ENCODE data around the gene FUCA2. TPM values are rescaled to one million over a fixed set of nuclear protein-coding genes. Genes with fewer than 3 reads are reported as not detected.

The FUCA2 gene
- total RNA-seq = 10 to 100 TPM; 20.2 to 23.7 TPM

GRCh38 chr6:143510991-143511891 lies at the start of gene FUCA2:
Gene FUCA2 (minus strand): TSS chr6:143511720. CDS start chr6:143511634, 86 bp downstream.
- peak; percentile 82 for ATAC-seq

GRCh38 chr6:143561105-143561704 lies 49.7 kb upstream of the FUCA2 start:
- Mint-ChIP-seq H3K27ac (no peak overlapping the region), H3K9me3 (ENCODE audit: low read depth) (no peaks in the 10 kb centered on the region), H3K4me3 (no peak overlapping the region), H3K27me3 (no peaks in the 10 kb centered on the region), H3K36me3 (peaks cover 6% of the 10 kb centered on the region), H3K4me1 (peaks cover 23% of the 10 kb centered on the region)
- ATAC-seq (no peak), DNase-seq (no peak)
- CTCF ChIA-PET = interaction anchor here (0.9 kb wide), 1 partner anchor 14 kb away, joined by 3 read pairs; no protein-coding TSS in a partner anchor

More at GRCh38 chr6:143510991-143511891, at the start of gene FUCA2:
- Mint-ChIP-seq H3K36me3 (peaks cover 13% of the 10 kb centered on the region), H3K27ac (peak within 1 kb of the TSS; percentile 93), H3K4me1 (peaks cover 38% of the 10 kb centered on the region), H3K4me3 (peak within 1 kb of the TSS; percentile 90), H3K27me3 (no peaks in the 10 kb centered on the region), H3K9me3 (ENCODE audit: low read depth) (no peaks in the 10 kb centered on the region)
- CTCF ChIA-PET = interaction anchor here (1.0 to 3.0 kb wide), 11 partner anchors 9 to 544 kb away, joined by 3 to 18 read pairs (median 4); partner anchors contain the start of gene LTV1
- peak; percentile 81 for DNase-seq

- Mint-ChIP-seq H3K9me3 (ENCODE audit: low read depth) (no peaks in the 10 kb centered on the region), H3K36me3 (peaks cover 7% of the 10 kb centered on the region), H3K27me3 (no peaks in the 10 kb centered on the region), H3K27ac (no peak overlapping the region), H3K4me3 (no peak overlapping the region), H3K4me1 (peaks cover 37% of the 10 kb centered on the region)
- DNase-seq = no peak
- CTCF ChIA-PET = no interaction called here
- ATAC-seq = no peak
Observed at GRCh38 chr6:143559051-143559660, 47.6 kb upstream of the FUCA2 start.

- Mint-ChIP-seq H3K36me3 (peaks cover 8% of the 10 kb centered on the region), H3K4me3 (no peak overlapping the region), H3K27me3 (no peaks in the 10 kb centered on the region), H3K4me1 (peaks cover 53% of the 10 kb centered on the region), H3K9me3 (ENCODE audit: low read depth) (no peaks in the 10 kb centered on the region), H3K27ac (no peak overlapping the region)
- DNase-seq (no peak), ATAC-seq (no peak)
- CTCF ChIA-PET = interaction anchor here (1.8 to 2.4 kb wide), 2 partner anchors 19 kb away, joined by 4 to 6 read pairs; no protein-coding TSS in a partner anchor
Observed at GRCh38 chr6:143556529-143556928, 45.0 kb upstream of the FUCA2 start.

- CTCF ChIA-PET = interaction anchor here (1.4 to 2.4 kb wide), 3 partner anchors 18 to 43 kb away, joined by 3 to 6 read pairs (median 4); partner anchors contain the start of gene FUCA2
- peaks cover 48% of the 10 kb centered on the region for H3K4me1 Mint-ChIP-seq
- H3K9me3 Mint-ChIP-seq (ENCODE audit: low read depth) = no peaks in the 10 kb centered on the region
Observed at GRCh38 chr6:143555582-143555981, 44.1 kb upstream of the FUCA2 start.

GRCh38 chr6:143555071-143555492 lies 43.6 kb upstream of the FUCA2 start:
- H3K27ac Mint-ChIP-seq = peak overlapping the region; percentile 38
- DNase-seq = no peak
- peaks cover 9% of the 10 kb centered on the region for H3K36me3 Mint-ChIP-seq
- CTCF ChIA-PET = interaction anchor here (1.4 to 2.4 kb wide), 2 partner anchors 20 to 43 kb away, joined by 3 to 6 read pairs; partner anchors contain the start of gene FUCA2
- H3K4me1 Mint-ChIP-seq = peaks cover 46% of the 10 kb centered on the region
- H3K27me3 Mint-ChIP-seq = no peaks in the 10 kb centered on the region
- peak; percentile 41 for ATAC-seq
- H3K9me3 Mint-ChIP-seq (ENCODE audit: low read depth) = no peaks in the 10 kb centered on the region
- peak overlapping the region; percentile 50 for H3K4me3 Mint-ChIP-seq

More at GRCh38 chr6:143555582-143555981, 44.1 kb upstream of the FUCA2 start:
- no peaks in the 10 kb centered on the region for H3K27me3 Mint-ChIP-seq
- H3K36me3 Mint-ChIP-seq = peaks cover 9% of the 10 kb centered on the region
- no peak overlapping the region for H3K27ac Mint-ChIP-seq
- ATAC-seq (no peak), DNase-seq (no peak)
- no peak overlapping the region for H3K4me3 Mint-ChIP-seq

- DNase-seq = no peak
- peaks cover 59% of the 10 kb centered on the region for H3K4me1 Mint-ChIP-seq
- peak; percentile 14 for ATAC-seq
- peaks cover 11% of the 10 kb centered on the region for H3K36me3 Mint-ChIP-seq
- no peaks in the 10 kb centered on the region for H3K9me3 Mint-ChIP-seq (ENCODE audit: low read depth)
- no peaks in the 10 kb centered on the region for H3K27me3 Mint-ChIP-seq
- peak overlapping the region; percentile 56 for H3K27ac Mint-ChIP-seq
- no peak overlapping the region for H3K4me3 Mint-ChIP-seq
- CTCF ChIA-PET = no interaction called here
Observed at GRCh38 chr6:143553337-143553736, 41.8 kb upstream of the FUCA2 start.

GRCh38 chr6:143549949-143550268 lies 38.4 kb upstream of the FUCA2 start:
- Mint-ChIP-seq H3K4me3 (no peak overlapping the region), H3K27me3 (no peaks in the 10 kb centered on the region), H3K27ac (no peak overlapping the region), H3K36me3 (peaks cover 7% of the 10 kb centered on the region), H3K9me3 (ENCODE audit: low read depth) (no peaks in the 10 kb centered on the region), H3K4me1 (peaks cover 61% of the 10 kb centered on the region)
- DNase-seq (no peak), ATAC-seq (peak; percentile 21)
- CTCF ChIA-PET = interaction anchor here (1.4 to 1.6 kb wide), 3 partner anchors 8 to 464 kb away, joined by 3 to 5 read pairs (median 4); no protein-coding TSS in a partner anchor

- Mint-ChIP-seq H3K36me3 (peaks cover 7% of the 10 kb centered on the region), H3K27ac (no peak overlapping the region), H3K27me3 (no peaks in the 10 kb centered on the region), H3K4me1 (peaks cover 61% of the 10 kb centered on the region), H3K4me3 (no peak overlapping the region), H3K9me3 (ENCODE audit: low read depth) (no peaks in the 10 kb centered on the region)
- DNase-seq = peak; percentile 50
- ATAC-seq = peak; percentile 40
- CTCF ChIA-PET = interaction anchor here (1.1 to 1.6 kb wide), 4 partner anchors 9 to 464 kb away, joined by 3 to 5 read pairs (median 4); no protein-coding TSS in a partner anchor
Observed at GRCh38 chr6:143549221-143549948, 37.9 kb upstream of the FUCA2 start.

GRCh38 chr6:143546599-143546998 lies 35.1 kb upstream of the FUCA2 start:
- DNase-seq (no peak), ATAC-seq (no peak)
- Mint-ChIP-seq H3K36me3 (peaks cover 7% of the 10 kb centered on the region), H3K27ac (no peak overlapping the region), H3K9me3 (ENCODE audit: low read depth) (no peaks in the 10 kb centered on the region), H3K4me3 (no peak overlapping the region), H3K27me3 (no peaks in the 10 kb centered on the region), H3K4me1 (peaks cover 59% of the 10 kb centered on the region)
- CTCF ChIA-PET = interaction anchor here (2.2 kb wide), 1 partner anchor 34 kb away, joined by 6 read pairs; no protein-coding TSS in a partner anchor

GRCh38 chr6:143545976-143546547 lies 34.5 kb upstream of the FUCA2 start:
- Mint-ChIP-seq H3K4me1 (peaks cover 63% of the 10 kb centered on the region), H3K27ac (peak overlapping the region; percentile 71), H3K36me3 (peaks cover 5% of the 10 kb centered on the region), H3K4me3 (peak overlapping the region; percentile 38), H3K27me3 (no peaks in the 10 kb centered on the region), H3K9me3 (ENCODE audit: low read depth) (no peaks in the 10 kb centered on the region)
- ATAC-seq = peak; percentile 50
- CTCF ChIA-PET = interaction anchor here (2.2 kb wide), 1 partner anchor 33 kb away, joined by 6 read pairs; no protein-coding TSS in a partner anchor
- DNase-seq = no peak

- Mint-ChIP-seq H3K4me1 (peaks cover 65% of the 10 kb centered on the region), H3K4me3 (no peak overlapping the region), H3K9me3 (ENCODE audit: low read depth) (no peaks in the 10 kb centered on the region), H3K36me3 (peaks cover 5% of the 10 kb centered on the region), H3K27me3 (no peaks in the 10 kb centered on the region), H3K27ac (peak overlapping the region; percentile 71)
- ATAC-seq (peak; percentile 25), DNase-seq (no peak)
- CTCF ChIA-PET = interaction anchor here (2.2 kb wide), 1 partner anchor 32 kb away, joined by 6 read pairs; no protein-coding TSS in a partner anchor
Observed at GRCh38 chr6:143545165-143545564, 33.6 kb upstream of the FUCA2 start.

Measured in activated CD8-positive, alpha-beta memory T cell treated with anti-CD3 and anti-CD28 coated beads, Interleukin-2, amount 10 ng/mL, durations not matched to agents 7 days and 5 days (primary cell).